DMS153 treated with DMSO at 0.1 percent for 48 hours (cell line): ENCODE data around the gene TTC7B.
"Not testable (repeated sequence)": the region's sequence is repeated elsewhere in the genome, so short reads cannot be mapped to it uniquely, and the experiment has no call there.

ENCODE experiments used
- DNase-seq: peaks from one replicate; lab custom pipeline; 2025; ENCODE audit not compliant: unreplicated experiment; lab: John Stamatoyannopoulos, UW

Gene TTC7B

GRCh38 chr14:90830931-90831701 is 14.9 kb upstream of the TTC7B start:
- no peak for DNase-seq

GRCh38 chr14:90829677-90830076 is 13.4 kb upstream of the TTC7B start:
- DNase-seq, result no peak

- DNase-seq, result no peak
Measured at GRCh38 chr14:90828642-90829487, 12.6 kb upstream of the TTC7B start.

- DNase-seq, result peak; percentile 85
Measured at GRCh38 chr14:90827919-90828610, 11.8 kb upstream of the TTC7B start.

GRCh38 chr14:90823542-90823941 is 7.3 kb upstream of the TTC7B start:
- DNase-seq, result not testable (repeated sequence)

GRCh38 chr14:90820958-90821357 is 4.7 kb upstream of the TTC7B start:
- no peak for DNase-seq

GRCh38 chr14:90819734-90820393 is 3.6 kb upstream of the TTC7B start:
- DNase-seq, result no peak

- no peak for DNase-seq
Measured at GRCh38 chr14:90818715-90819114, 2.5 kb upstream of the TTC7B start.

GRCh38 chr14:90816681-90817436 is 629 bp upstream of the TTC7B start:
- no peak for DNase-seq

- no peak for DNase-seq
Measured at GRCh38 chr14:90815572-90815821, 733 bp downstream of the TTC7B start.

- no peak for DNase-seq
Measured at GRCh38 chr14:90814806-90815571, 1.2 kb downstream of the TTC7B start.

GRCh38 chr14:90813442-90813841 is 2.8 kb downstream of the TTC7B start:
- no peak for DNase-seq

- no peak for DNase-seq
Measured at GRCh38 chr14:90812109-90812508, 4.1 kb downstream of the TTC7B start.

- DNase-seq, result no peak
Measured at GRCh38 chr14:90811641-90812040, 4.6 kb downstream of the TTC7B start.

GRCh38 chr14:90810806-90811205 is 5.4 kb downstream of the TTC7B start:
- DNase-seq, result no peak

GRCh38 chr14:90809530-90810312 is 6.5 kb downstream of the TTC7B start:
- no peak for DNase-seq

- no peak for DNase-seq
Measured at GRCh38 chr14:90808759-90809529, 7.3 kb downstream of the TTC7B start.

GRCh38 chr14:90807060-90807459 is 9.2 kb downstream of the TTC7B start:
- DNase-seq, result no peak
